Measurements from ENCODE around the gene COQ5. TPM values are rescaled to one million over a fixed set of nuclear protein-coding genes. Genes with fewer than 3 reads are reported as not detected.

COQ5 gene
- total RNA-seq, 4 donors from 2014 or later: 14.9 to 18.7 (median 18.0) TPM

GRCh38 chr12:120500581-120500980 lies 28.4 kb downstream of the COQ5 start:
- TF ChIP-seq POLR2A (IDR thresholded peaks at IDR 0.05) (no peak), CTCF (IDR thresholded peaks at IDR 0.05) (no peak), EP300 (IDR thresholded peaks at IDR 0.05) (no peak), POLR2AphosphoS5 (IDR thresholded peaks at IDR 0.05) (no peak)
- Histone ChIP-seq H3K4me1 (peaks cover 17% of the 10 kb centered on the region), H3K4me3 (no peak overlapping the region), H3K27me3 (no peaks in the 10 kb centered on the region), H3K27ac (no peak overlapping the region), H3K9me3 (no peaks in the 10 kb centered on the region), H3K36me3 (peaks cover 41% of the 10 kb centered on the region)
- DNase-seq (ENCODE audit: low spot score in 2 of 2): no peak
- 65% methylated on average over 1 of the region's 1 CpG for WGBS

GRCh38 chr12:120498870-120499515 lies 30.0 kb downstream of the COQ5 start:
- Histone ChIP-seq H3K27ac (no peak overlapping the region), H3K4me3 (no peak overlapping the region), H3K36me3 (peaks cover 41% of the 10 kb centered on the region), H3K27me3 (no peaks in the 10 kb centered on the region), H3K4me1 (peaks cover 27% of the 10 kb centered on the region), H3K9me3 (no peaks in the 10 kb centered on the region)
- TF ChIP-seq POLR2A (IDR thresholded peaks at IDR 0.05) (no peak), CTCF (IDR thresholded peaks at IDR 0.05) (no peak), EP300 (IDR thresholded peaks at IDR 0.05) (no peak), POLR2AphosphoS5 (IDR thresholded peaks at IDR 0.05) (no peak)
- no peak for DNase-seq (ENCODE audit: low spot score in 2 of 2)
- WGBS: 92% methylated on average over 3 of the region's 3 CpGs

GRCh38 chr12:120497524-120498150 lies 31.3 kb downstream of the COQ5 start:
- Histone ChIP-seq H3K4me3 (peak overlapping the region; percentile 91), H3K4me1 (peaks cover 27% of the 10 kb centered on the region), H3K36me3 (peaks cover 27% of the 10 kb centered on the region), H3K27ac (no peak overlapping the region), H3K9me3 (no peaks in the 10 kb centered on the region), H3K27me3 (no peaks in the 10 kb centered on the region)
- WGBS: 26% methylated on average over 9 of the region's 9 CpGs
- DNase-seq (ENCODE audit: low spot score in 2 of 2): no peak
- TF ChIP-seq CTCF (IDR thresholded peaks at IDR 0.05): no peak
- no peak for TF ChIP-seq POLR2AphosphoS5 (IDR thresholded peaks at IDR 0.05)
- no peak for TF ChIP-seq EP300 (IDR thresholded peaks at IDR 0.05)
- TF ChIP-seq POLR2A (IDR thresholded peaks at IDR 0.05): no peak

GRCh38 chr12:120496413-120497340 lies 32.3 kb downstream of the COQ5 start:
- WGBS: 1% methylated on average over 41 of the region's 47 CpGs
- DNase-seq (ENCODE audit: low spot score in 2 of 2): peak; percentile 74 to 86
- H3K36me3 ChIP-seq: peaks cover 25% of the 10 kb centered on the region
- peaks cover 27% of the 10 kb centered on the region for H3K4me1 ChIP-seq
- H3K27ac ChIP-seq: peak overlapping the region; percentile 86
- TF ChIP-seq POLR2AphosphoS5 (IDR thresholded peaks at IDR 0.05) (no peak), CTCF (IDR thresholded peaks at IDR 0.05) (no peak), POLR2A (IDR thresholded peaks at IDR 0.05) (no peak), EP300 (IDR thresholded peaks at IDR 0.05) (no peak)
- H3K9me3 ChIP-seq: no peaks in the 10 kb centered on the region
- H3K27me3 ChIP-seq: no peaks in the 10 kb centered on the region
- peak overlapping the region; percentile 91 for H3K4me3 ChIP-seq

Data from suprapubic skin (tissue), 4 donors.